GM12878 (cell line): ENCODE measurements around the gene AAGAB. TPM values are rescaled to one million over a fixed set of nuclear protein-coding genes. Genes with fewer than 3 reads are reported as not detected.

Experiments
- ATAC-seq: fragments of 200-7000 bp; cut with Tn5 transposase; 3 replicates; pipeline ENCODE4 v1.9.1; 2020; ENCODE audit warnings: mild to moderate bottlenecking, moderate library complexity
- BruUV-seq: library from RNA; stranded (reverse); fragments of 400-500 nt; replicated peaks from 2 replicates; lab custom pipeline; 2021; lab: Mats Ljungman, UMichigan
- CTCF ChIA-PET: fragments of 300-600 bp; sonication (Branson Sonifier 250); formaldehyde crosslinking; extraction: SDS; loops from one replicate; lab custom pipeline; 2021; ENCODE audit warnings: inconsistent platforms; lab: Yijun Ruan, JAX
- POLR2A ChIA-PET: fragments of 350-600 bp; formaldehyde crosslinking; extraction: SDS; loops from one replicate; lab custom pipeline; 2021; ENCODE audit warnings: inconsistent platforms; lab: Charles Lee
- RAD21 ChIA-PET: fragments of 300-600 bp; sonication (Branson Sonifier 250); formaldehyde crosslinking; loops from one replicate; lab custom pipeline; 2023; ENCODE audit warnings: antibody characterized with exemption; ENCODE audit not compliant: unreplicated experiment; lab: Charles Lee
- SMC1A ChIA-PET: fragments of 300-600 bp; sonication (Branson Sonifier 250); formaldehyde crosslinking; loops from one replicate; lab custom pipeline; 2023; ENCODE audit not compliant: unreplicated experiment, uncharacterized antibody; lab: Charles Lee
- DNase-seq: peaks from one replicate; pipeline ENCODE4 v3.0.0-alpha.2; 2011; ENCODE audit warnings: low read depth, low spot score
- FAIRE-seq: peaks from 3 replicates; lab custom pipeline; 2011; peaks lifted over from hg19 to GRCh38; lab: Jason Lieb, UNC
- H2AFZ ChIP-seq: 2 replicates; pipeline ENCODE4 v1.6.0; 2011; ENCODE audit warnings: low read depth, low read length, control low read depth; ENCODE audit not compliant: control insufficient read depth
- H3K27ac ChIP-seq: 2 replicates; pipeline ENCODE4 v1.5.1; 2011; ENCODE audit warnings: control low read depth; ENCODE audit not compliant: control insufficient read depth, insufficient read depth
- H3K27me3 ChIP-seq, 2 experiments: replicated peaks in 1 of 2; 2 replicates each; pipeline versions ENCODE4 v1.6.0 to v1.6.1; 2011; ENCODE audit warnings: low read length in 1 of 2; ENCODE audit not compliant: control insufficient read depth in 2 of 2, insufficient read depth in 2 of 2
- H3K36me3 ChIP-seq, 2 experiments: 2 replicates each; pipeline ENCODE4 v1.5.1; 2011; ENCODE audit warnings: low read length in 1 of 2; ENCODE audit not compliant: control insufficient read depth in 2 of 2, insufficient read depth in 2 of 2
- H3K4me1 ChIP-seq: 2 replicates; pipeline ENCODE4 v1.6.1; 2011; ENCODE audit warnings: mild to moderate bottlenecking, low read length, moderate library complexity, mixed read lengths; ENCODE audit not compliant: control insufficient read depth, insufficient read depth
- H3K4me2 ChIP-seq: 2 replicates; pipeline ENCODE4 v1.6.0; 2011; ENCODE audit warnings: control low read depth; ENCODE audit not compliant: control insufficient read depth, insufficient read depth
- H3K4me3 ChIP-seq: fragments of 200-600 bp; sonication (generic); 2 replicates; pipeline ENCODE4 v1.5.1; 2016
- H3K79me2 ChIP-seq: 2 replicates; pipeline ENCODE4 v1.6.0; 2011; ENCODE audit warnings: low read length; ENCODE audit not compliant: control insufficient read depth, insufficient read depth
- H3K9ac ChIP-seq: 2 replicates; pipeline ENCODE4 v1.8.0; 2011; ENCODE audit warnings: low read length, control low read depth, mixed read lengths; ENCODE audit not compliant: control insufficient read depth, insufficient read depth
- H3K9me3 ChIP-seq: replicated peaks from 3 replicates; pipeline ENCODE4 v1.5.1; 2011; ENCODE audit warnings: mild to moderate bottlenecking, low read length; ENCODE audit not compliant: control insufficient read depth, insufficient read depth
- H4K20me1 ChIP-seq: 2 replicates; pipeline ENCODE4 v1.6.0; 2011; ENCODE audit not compliant: control insufficient read depth, insufficient read depth
- ATF7 ChIP-seq: fragments of 450-650 bp; IDR thresholded peaks from 2 replicates; pipeline ENCODE4 v1.6.1; 2016; ENCODE audit warnings: low read depth, mild to moderate bottlenecking
- EP300 ChIP-seq, 2 experiments: fragments of 150-350 bp in 1 of 2; IDR thresholded peaks; 2 replicates each; pipeline ENCODE4 v1.6.1; 2011 to 2012; ENCODE audit warnings: low read depth in 2 of 2, low read length in 2 of 2, borderline replicate concordance in 1 of 2, improper control_type of control experiment in 1 of 2, inconsistent platforms in 1 of 2; ENCODE audit not compliant: control insufficient read depth in 1 of 2
- MLLT1 ChIP-seq: fragments of 450-650 bp; IDR thresholded peaks from 2 replicates; pipeline ENCODE4 v1.6.1; 2016; ENCODE audit warnings: mild to moderate bottlenecking
- MXI1 ChIP-seq: fragments of 150-350 bp; IDR thresholded peaks from 2 replicates; pipeline ENCODE4 v1.6.1; 2011; ENCODE audit warnings: low read depth, mild to moderate bottlenecking, inconsistent platforms, low read length, improper control_type of control experiment
- POLR2AphosphoS5 ChIP-seq: IDR thresholded peaks from 2 replicates; pipeline ENCODE4 v1.6.1; 2011; ENCODE audit warnings: mild to moderate bottlenecking, low read length, inconsistent platforms
- PRDM15 ChIP-seq: fragments of 450-650 bp; formaldehyde crosslinking; IDR thresholded peaks from 2 replicates; pipeline ENCODE4 v1.4.0; 2020; ENCODE audit warnings: mild to moderate bottlenecking, moderate library complexity
- SREBF1 ChIP-seq: IDR thresholded peaks from 2 replicates; pipeline ENCODE4 v1.6.1; 2012; ENCODE audit warnings: mild to moderate bottlenecking, low read length
- STAT1 ChIP-seq: fragments of 450-650 bp; conservative IDR thresholded peaks from 2 replicates; pipeline ENCODE4 v1.6.1; 2014; ENCODE audit warnings: antibody characterized with exemption, mild to moderate bottlenecking
- TCF12 ChIP-seq: IDR thresholded peaks from 2 replicates; pipeline ENCODE4 v1.6.1; 2011; ENCODE audit warnings: low read depth, mild to moderate bottlenecking, low read length
- ZNF384 ChIP-seq: IDR thresholded peaks from 2 replicates; pipeline ENCODE4 v1.6.1; 2012; ENCODE audit warnings: low read depth, mild to moderate bottlenecking, low read length, improper control_type of control experiment, borderline replicate concordance
- ZZZ3 ChIP-seq: IDR thresholded peaks from 2 replicates; pipeline ENCODE4 v1.6.1; 2011; ENCODE audit warnings: low read depth; ENCODE audit not compliant: control insufficient read depth, insufficient read length
- WGBS: methylation state at CpG from one replicate; pipeline ENCODE4 v1.1.6; 2016; ENCODE audit warnings: low lambda C conversion rate; ENCODE audit not compliant: insufficient replicate concordance, insufficient coverage; ENCODE audit errors: missing lambda C conversion rate; 5-methylcytosine and 5-hydroxymethylcytosine counted together
- in situ Hi-C: fragments of 300-500 bp; cut with MboI; formaldehyde crosslinking; loops from 9 replicates; pipeline ENCODE4 v1.14.3; 2018; ENCODE audit warnings: mixed read lengths
- intact Hi-C: fragments of 100-400 bp; cut with micrococcal nuclease; formaldehyde crosslinking; loops from one replicate; pipeline ENCODE4 v1.14.2; 2022; ENCODE audit not compliant: unreplicated experiment
- polyA plus RNA-seq, 11 experiments: library from polyadenylated mRNA; depleted of rRNA in 4 of 11; unstranded in 6 of 11; stranded (reverse) in 5 of 11; fragments of >200 nt; fragmentation: Nextera tagmentation in 4 of 11; fragmentation: Illumina TruSeq in 1 of 11; extraction: Ambion mirVana in 4 of 11; extraction: Trizol in 1 of 11; gene quantifications; 1 replicate in 1 of 11; 2 replicates in 10 of 11; pipeline versions ENCODE4 v1.2.1 to v1.2.3, GENCODE V29; 2011 to 2016; ENCODE audit warnings: inconsistent platforms in 2 of 11, missing spikeins in 2 of 11, low read depth in 1 of 11
- total RNA-seq, 4 experiments: library from RNA; depleted of rRNA in 3 of 4; stranded (reverse); fragments of >200 nt in 3 of 4; fragmentation: Illumina TruSeq in 1 of 4; extraction: Trizol in 1 of 4; gene quantifications; 2 replicates each; pipeline versions ENCODE4 v1.2.1 to v1.2.3, GENCODE V29; 2013 to 2021
- TF ChIP-seq, protein P1 (sequence below): IDR thresholded peaks from 2 replicates; pipeline ENCODE4 v1.6.1; 2011; ENCODE audit warnings: borderline replicate concordance, low read depth, mild to moderate bottlenecking, moderate library complexity, mixed read lengths, low read length; ENCODE audit not compliant: insufficient read depth; ENCODE audit errors: extremely low read length
- TF ChIP-seq, protein P2 (sequence below): IDR thresholded peaks from 2 replicates; pipeline ENCODE4 v1.6.1; 2012; ENCODE audit warnings: mild to moderate bottlenecking, low read depth, low read length

AAGAB gene
- total and polyA plus RNA-seq, 10 of the 15 experiments (the other 5 are each of a cell fraction or from before 2014, with no cell fraction given) = 11.4 to 62.3 (median 38.0) TPM

DNA sequence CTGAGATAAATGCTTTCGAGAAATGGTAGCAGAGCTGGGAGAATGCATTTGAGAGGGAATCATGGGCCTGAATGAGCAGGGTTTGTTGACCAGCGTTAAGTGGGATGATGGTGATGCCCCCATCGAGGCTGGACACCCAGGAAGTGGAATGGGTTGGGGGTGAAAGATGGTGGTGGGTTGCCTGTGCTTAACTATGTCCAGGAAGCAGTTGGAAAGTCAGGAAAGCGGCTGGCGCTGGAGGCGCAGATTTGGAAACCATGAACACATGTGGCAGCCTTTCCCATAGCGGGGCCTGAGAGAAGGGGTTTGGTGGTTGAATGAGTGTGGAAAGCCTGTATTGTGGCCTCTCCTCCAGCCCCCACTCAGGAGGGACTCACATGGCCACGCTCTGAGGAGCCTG is 80.7 kb downstream of the AAGAB start (continued):
- TF ChIP-seq, protein P1, sequence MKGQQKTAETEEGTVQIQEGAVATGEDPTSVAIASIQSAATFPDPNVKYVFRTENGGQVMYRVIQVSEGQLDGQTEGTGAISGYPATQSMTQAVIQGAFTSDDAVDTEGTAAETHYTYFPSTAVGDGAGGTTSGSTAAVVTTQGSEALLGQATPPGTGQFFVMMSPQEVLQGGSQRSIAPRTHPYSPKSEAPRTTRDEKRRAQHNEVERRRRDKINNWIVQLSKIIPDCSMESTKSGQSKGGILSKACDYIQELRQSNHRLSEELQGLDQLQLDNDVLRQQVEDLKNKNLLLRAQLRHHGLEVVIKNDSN = no peak
- TF ChIP-seq, protein P2, sequence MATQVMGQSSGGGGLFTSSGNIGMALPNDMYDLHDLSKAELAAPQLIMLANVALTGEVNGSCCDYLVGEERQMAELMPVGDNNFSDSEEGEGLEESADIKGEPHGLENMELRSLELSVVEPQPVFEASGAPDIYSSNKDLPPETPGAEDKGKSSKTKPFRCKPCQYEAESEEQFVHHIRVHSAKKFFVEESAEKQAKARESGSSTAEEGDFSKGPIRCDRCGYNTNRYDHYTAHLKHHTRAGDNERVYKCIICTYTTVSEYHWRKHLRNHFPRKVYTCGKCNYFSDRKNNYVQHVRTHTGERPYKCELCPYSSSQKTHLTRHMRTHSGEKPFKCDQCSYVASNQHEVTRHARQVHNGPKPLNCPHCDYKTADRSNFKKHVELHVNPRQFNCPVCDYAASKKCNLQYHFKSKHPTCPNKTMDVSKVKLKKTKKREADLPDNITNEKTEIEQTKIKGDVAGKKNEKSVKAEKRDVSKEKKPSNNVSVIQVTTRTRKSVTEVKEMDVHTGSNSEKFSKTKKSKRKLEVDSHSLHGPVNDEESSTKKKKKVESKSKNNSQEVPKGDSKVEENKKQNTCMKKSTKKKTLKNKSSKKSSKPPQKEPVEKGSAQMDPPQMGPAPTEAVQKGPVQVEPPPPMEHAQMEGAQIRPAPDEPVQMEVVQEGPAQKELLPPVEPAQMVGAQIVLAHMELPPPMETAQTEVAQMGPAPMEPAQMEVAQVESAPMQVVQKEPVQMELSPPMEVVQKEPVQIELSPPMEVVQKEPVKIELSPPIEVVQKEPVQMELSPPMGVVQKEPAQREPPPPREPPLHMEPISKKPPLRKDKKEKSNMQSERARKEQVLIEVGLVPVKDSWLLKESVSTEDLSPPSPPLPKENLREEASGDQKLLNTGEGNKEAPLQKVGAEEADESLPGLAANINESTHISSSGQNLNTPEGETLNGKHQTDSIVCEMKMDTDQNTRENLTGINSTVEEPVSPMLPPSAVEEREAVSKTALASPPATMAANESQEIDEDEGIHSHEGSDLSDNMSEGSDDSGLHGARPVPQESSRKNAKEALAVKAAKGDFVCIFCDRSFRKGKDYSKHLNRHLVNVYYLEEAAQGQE = no peak
- TF ChIP-seq MLLT1 (no peak), EP300 (IDR thresholded peaks at IDR 0.05; ENCODE audit: borderline replicate concordance in 1 of 2, control insufficient read depth in 1 of 2, low read depth in 2 of 2, low read length in 2 of 2) (no peak)

- ATAC-seq (no peak), FAIRE-seq (no peak), DNase-seq (no peak)
- no peak overlapping the region for H3K4me2 ChIP-seq
- H4K20me1 ChIP-seq = no peaks in the 10 kb centered on the region
- H3K9me3 ChIP-seq = no peaks in the 10 kb centered on the region
- H3K4me1 ChIP-seq = peaks cover 21% of the 10 kb centered on the region
- H3K27ac ChIP-seq = no peak overlapping the region
- no peak overlapping the region for H3K9ac ChIP-seq
- WGBS = 92% methylated on average over 8 of the region's 8 CpGs
- BruUV-seq = no TSS peak
- H3K36me3 ChIP-seq = peaks cover 27 to 33% of the 10 kb centered on the region in 2 experiments
- in situ Hi-C loops (no loop called here), intact Hi-C loops (no loop called here)
- ChIA-PET RAD21 (no interaction called here), CTCF (no interaction called here), SMC1A (interaction anchor here (0.9 to 1.6 kb wide), 2 partner anchors 51 to 82 kb away, joined by 3 to 6 read pairs; partner anchors contain the start of genes AAGAB and IQCH), POLR2A (no interaction called here)
- no peak overlapping the region for H3K4me3 ChIP-seq
- no peak overlapping the region for H2AFZ ChIP-seq
- H3K79me2 ChIP-seq = no peaks in the 10 kb centered on the region
- no peaks in the 10 kb centered on the region for H3K27me3 ChIP-seq
- no peak for TF ChIP-seq TCF12
- TF ChIP-seq PRDM15 (CRISPR knock-in tag) = no peak
- TF ChIP-seq ZNF384 = no peak
- TF ChIP-seq MXI1 = no peak
- no peak for TF ChIP-seq ATF7
- no peak for TF ChIP-seq SREBF1
- TF ChIP-seq STAT1 = no peak
- no peak for TF ChIP-seq EP300 (IDR thresholded peaks at IDR 0.05; ENCODE audit: borderline replicate concordance in 1 of 2, control insufficient read depth in 1 of 2, low read depth in 2 of 2, low read length in 2 of 2)
- no peak for TF ChIP-seq POLR2AphosphoS5
- TF ChIP-seq ZZZ3 = no peak
Observed at GRCh38 chr15:67173005-67173404, 81.5 kb downstream of the AAGAB start.
